Ovary (tissue), 9 donors: ENCODE measurements around the gene TAF1D. TPM values are rescaled to one million over a fixed set of nuclear protein-coding genes. Genes with fewer than 3 reads are reported as not detected.
"Not testable (repeated sequence)": the region's sequence is repeated elsewhere in the genome, so short reads cannot be mapped to it uniquely, and the experiment has no call there.

ENCODE experiments used
- DNase-seq, 5 donors: peaks; one replicate each; pipeline ENCODE4 v3.0.0-alpha.2; 2019 to 2020
- H3K27ac ChIP-seq, 2 donors: fragments of 200-600 bp; one replicate each; pipeline versions ENCODE4 v1.5.1 to v1.8.0; 2019 to 2022
- H3K27me3 ChIP-seq: fragments of 200-600 bp; one replicate; pipeline ENCODE4 v1.8.0; 2022
- H3K36me3 ChIP-seq: fragments of 200-600 bp; sonication (generic); one replicate; pipeline ENCODE4 v1.5.1; 2019
- H3K4me1 ChIP-seq: one replicate; pipeline ENCODE4 v1.8.1; 2013; ENCODE audit warnings: mild to moderate bottlenecking, moderate library complexity; ENCODE audit not compliant: insufficient read depth
- H3K4me3 ChIP-seq: fragments of 200-600 bp; sonication (generic); one replicate; pipeline ENCODE4 v1.5.1; 2017
- H3K9me3 ChIP-seq, 2 donors: fragments of 200-600 bp in 1 of 2; sonication (generic) in 1 of 2; one replicate each; pipeline versions ENCODE4 v1.5.1 to v1.8.1; 2013 to 2019; ENCODE audit warnings: mild to moderate bottlenecking in 1 of 2, moderate library complexity in 1 of 2
- EP300 ChIP-seq: sonication (generic); formaldehyde crosslinking; IDR thresholded peaks from one replicate; pipeline ENCODE4 v1.6.1; 2017; ENCODE audit warnings: antibody characterized with exemption
- POLR2A ChIP-seq: fragments of 450-650 bp; IDR thresholded peaks from one replicate; pipeline ENCODE4 v1.6.1; 2017; ENCODE audit warnings: antibody characterized with exemption, mild to moderate bottlenecking, moderate library complexity
- WGBS, 3 donors: extraction: QIAGEN DNeasy Blood & Tissue Kit in 1 of 3; methylation state at CpG; one replicate each; pipeline versions ENCODE4 v1.1.5 to v1.1.7; 2013 to 2017; 5-methylcytosine and 5-hydroxymethylcytosine counted together
- intact Hi-C, 4 donors: fragments of 100-400 bp; cut with DNase I; formaldehyde crosslinking; loops; one replicate each; pipeline versions ENCODE4 v1.11.0 to v1.15.1; 2022 to 2023
- polyA plus RNA-seq, 2 donors: library from polyadenylated mRNA; stranded (reverse); fragments of 200-250 nt in 1 of 2; fragments of 350-450 nt in 1 of 2; fragmentation: Illumina TruSeq in 1 of 2; extraction: RNeasy Lipid Tissue Mini Kit (QIAGEN cat#74804) in 1 of 2; gene quantifications; one replicate each; pipeline ENCODE4 v1.2.3, GENCODE V29; 2013 to 2014
- total RNA-seq, 7 donors: library from RNA; depleted of rRNA in 2 of 7; stranded (reverse); fragments of >200 nt in 2 of 7; fragmentation: NEBNext Ultra II Directional in 3 of 7; extraction: Animal tissue kit (Norgen Biotek cat#: 25700) in 3 of 7; gene quantifications; one replicate each; pipeline versions ENCODE4 v1.1.0 to v1.2.4, GENCODE V29; 2016 to 2023
- TF ChIP-seq, protein P1 (sequence below), 3 donors: fragments of 450-650 bp in 2 of 3; fragments of 200-600 bp in 1 of 3; IDR thresholded peaks; one replicate each; pipeline versions ENCODE4 v1.5.1 to v1.8.0; 2016 to 2022; ENCODE audit warnings: antibody characterized with exemption in 3 of 3, mild to moderate bottlenecking in 1 of 3
- donor health status: DM: no; HTN: no; CAD: no; lungs with moderate emphysema.
- donor health status: DM: no; HTN: no; CAD: no.
- donor health status: Bipolar disorder and iron deficiency.
- donor health status: DM: yes; HTN: yes; CAD: no.
- donor health status: DM: no; HTN: no; CAD: no.
- donor health status: DM: yes; HTN: yes; CAD: no.

TAF1D gene
- total and polyA plus RNA-seq, 9 donors = 73.7 to 155 (median 107) TPM

DNA sequence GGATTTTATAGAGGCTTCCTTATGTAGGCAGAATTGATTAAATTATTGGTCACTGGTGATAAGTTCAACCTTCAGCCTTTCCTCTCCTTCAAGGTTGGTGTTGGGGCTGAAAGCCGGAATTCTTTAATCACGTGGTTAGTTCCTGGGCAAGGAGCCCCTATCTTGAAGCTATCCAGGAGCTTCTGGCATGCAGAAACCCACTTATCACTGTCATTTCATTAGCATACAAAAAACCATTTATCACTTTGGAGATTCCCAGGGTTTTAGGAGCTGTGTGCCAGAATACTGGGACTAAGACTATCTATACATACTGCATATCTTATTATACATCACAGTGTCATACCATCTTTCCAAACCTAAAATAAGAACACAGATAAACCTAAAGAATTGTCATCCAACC, 24.3 kb upstream of the TAF1D start:
- no peaks in the 10 kb centered on the region for H3K27me3 ChIP-seq
- TF ChIP-seq, protein P1, sequence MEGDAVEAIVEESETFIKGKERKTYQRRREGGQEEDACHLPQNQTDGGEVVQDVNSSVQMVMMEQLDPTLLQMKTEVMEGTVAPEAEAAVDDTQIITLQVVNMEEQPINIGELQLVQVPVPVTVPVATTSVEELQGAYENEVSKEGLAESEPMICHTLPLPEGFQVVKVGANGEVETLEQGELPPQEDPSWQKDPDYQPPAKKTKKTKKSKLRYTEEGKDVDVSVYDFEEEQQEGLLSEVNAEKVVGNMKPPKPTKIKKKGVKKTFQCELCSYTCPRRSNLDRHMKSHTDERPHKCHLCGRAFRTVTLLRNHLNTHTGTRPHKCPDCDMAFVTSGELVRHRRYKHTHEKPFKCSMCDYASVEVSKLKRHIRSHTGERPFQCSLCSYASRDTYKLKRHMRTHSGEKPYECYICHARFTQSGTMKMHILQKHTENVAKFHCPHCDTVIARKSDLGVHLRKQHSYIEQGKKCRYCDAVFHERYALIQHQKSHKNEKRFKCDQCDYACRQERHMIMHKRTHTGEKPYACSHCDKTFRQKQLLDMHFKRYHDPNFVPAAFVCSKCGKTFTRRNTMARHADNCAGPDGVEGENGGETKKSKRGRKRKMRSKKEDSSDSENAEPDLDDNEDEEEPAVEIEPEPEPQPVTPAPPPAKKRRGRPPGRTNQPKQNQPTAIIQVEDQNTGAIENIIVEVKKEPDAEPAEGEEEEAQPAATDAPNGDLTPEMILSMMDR (IDR thresholded peaks at IDR 0.05) = no peak
- no peak for TF ChIP-seq EP300
- no peak for TF ChIP-seq POLR2A
- H3K4me1 ChIP-seq = no peaks in the 10 kb centered on the region
- H3K9me3 ChIP-seq = no peaks in the 10 kb centered on the region
- no peak overlapping the region for H3K27ac ChIP-seq
- 27 to 36% (median 34%) methylated on average over 2 of the region's 2 CpGs for WGBS, 3 donors
- intact Hi-C loops = no loop called here
- no peak overlapping the region for H3K4me3 ChIP-seq
- no peak for DNase-seq
- H3K36me3 ChIP-seq = no peaks in the 10 kb centered on the region

DNA sequence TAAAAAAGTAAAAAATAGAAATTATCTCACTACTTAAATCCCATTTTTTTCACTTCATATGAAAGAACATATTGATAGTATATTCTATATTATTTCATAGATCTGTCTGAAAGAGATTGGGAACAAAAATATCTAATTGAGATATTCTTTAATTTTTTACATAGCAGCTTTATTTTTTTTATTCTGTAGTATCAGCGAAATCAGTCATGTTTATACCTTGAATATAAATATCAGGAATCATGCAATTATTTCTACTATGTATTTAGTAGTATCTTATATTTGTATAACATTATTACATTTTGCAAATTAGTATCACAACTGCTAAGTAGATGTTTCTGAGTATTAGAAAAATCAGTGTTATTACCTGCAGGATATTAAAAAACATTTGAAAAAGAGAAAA, 20.6 kb upstream of the TAF1D start:
- H3K27ac ChIP-seq = no peak overlapping the region
- H3K27me3 ChIP-seq = no peaks in the 10 kb centered on the region
- DNase-seq = no peak
- no peaks in the 10 kb centered on the region for H3K36me3 ChIP-seq
- no peaks in the 10 kb centered on the region for H3K4me1 ChIP-seq
- no peaks in the 10 kb centered on the region for H3K9me3 ChIP-seq
- intact Hi-C loops = no loop called here
- no peak overlapping the region for H3K4me3 ChIP-seq
- TF ChIP-seq EP300 (no peak), POLR2A (no peak)
- 92 to 98% (median 97%) methylated on average over 1 of the region's 1 CpG for WGBS, 3 donors

DNA sequence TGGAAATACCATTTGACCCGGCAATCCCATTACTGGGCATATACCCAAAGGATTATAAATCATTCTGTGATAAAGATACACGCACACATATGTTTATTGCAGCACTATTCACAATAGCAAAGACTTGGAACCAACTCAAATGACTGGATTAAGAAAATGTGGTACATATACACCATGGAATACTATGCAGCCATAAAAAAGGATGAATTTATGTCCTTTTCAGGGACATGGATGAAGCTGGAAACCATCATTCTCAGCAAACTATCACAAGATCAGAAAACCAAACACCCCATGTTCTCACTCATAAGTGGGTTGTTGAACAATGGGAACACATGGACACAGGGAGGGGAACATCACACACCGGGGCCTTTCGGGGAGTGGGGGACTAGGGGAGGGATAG, 17.8 kb upstream of the TAF1D start:
- H3K4me3 ChIP-seq, H3K27ac ChIP-seq, H3K36me3 ChIP-seq, H3K27me3 ChIP-seq, H3K4me1 ChIP-seq, intact Hi-C loops, DNase-seq, H3K9me3 ChIP-seq: not testable (repeated sequence)
- WGBS, 3 donors = 86 to 92% (median 88%) methylated on average over 4 of the region's 4 CpGs

DNA sequence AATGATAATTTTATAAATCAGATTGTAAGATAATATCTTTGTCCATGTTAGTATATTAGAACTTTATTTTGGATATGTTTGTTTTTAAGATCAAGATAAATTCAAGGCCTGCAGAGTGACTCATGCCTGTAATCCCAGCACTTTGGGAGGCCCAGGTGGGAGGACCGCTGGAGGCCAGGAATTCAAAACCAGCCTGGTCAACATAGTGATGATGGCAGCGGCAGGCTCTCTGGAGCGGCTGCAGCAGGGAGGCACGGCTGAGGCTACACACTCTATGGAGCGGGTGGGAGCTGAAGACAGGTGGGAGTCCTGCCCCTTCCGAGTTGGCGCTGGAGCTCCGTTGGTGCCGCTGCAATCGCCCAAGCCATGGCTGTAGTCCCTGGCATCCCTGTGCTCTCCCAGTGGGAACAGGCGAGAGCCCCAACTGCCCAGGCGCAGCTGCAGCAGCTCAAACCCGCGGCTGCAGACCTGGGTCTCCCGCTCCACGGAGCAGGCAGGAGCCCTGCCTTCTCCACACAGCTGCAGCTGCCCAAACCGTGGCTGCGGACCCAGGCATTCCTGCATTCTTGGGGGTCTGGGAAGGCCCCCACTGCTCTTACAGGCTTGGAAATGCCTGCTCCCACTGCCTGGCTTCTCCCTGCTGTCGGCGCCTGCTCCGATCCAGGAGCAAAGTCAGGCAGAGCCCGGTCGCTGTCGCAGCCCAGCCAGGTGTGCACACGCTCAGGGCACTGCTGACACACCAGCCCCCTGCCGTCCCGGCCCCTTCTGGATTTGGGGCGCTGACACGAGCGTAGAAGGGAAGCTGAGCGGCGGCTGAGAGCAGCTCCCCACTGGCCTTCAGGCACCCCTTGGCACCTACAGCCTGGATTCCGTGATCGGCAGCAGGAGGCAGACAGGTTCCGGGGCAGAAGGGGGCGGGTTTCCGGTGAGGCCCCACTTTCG, 16.9 kb upstream of the TAF1D start:
- Histone ChIP-seq H3K9me3 (no peaks in the 10 kb centered on the region), H3K36me3 (no peaks in the 10 kb centered on the region), H3K27me3 (no peaks in the 10 kb centered on the region), H3K27ac (no peak overlapping the region), H3K4me1 (no peaks in the 10 kb centered on the region), H3K4me3 (no peak overlapping the region)
- TF ChIP-seq POLR2A (no peak), EP300 (no peak)
- TF ChIP-seq, protein P1 (IDR thresholded peaks at IDR 0.05) = no peak
- intact Hi-C loops = no loop called here
- WGBS, 3 donors = 96 to 97% (median 96%) methylated on average over 37 to 38 of the region's 38 CpGs
- no peak for DNase-seq

DNA sequence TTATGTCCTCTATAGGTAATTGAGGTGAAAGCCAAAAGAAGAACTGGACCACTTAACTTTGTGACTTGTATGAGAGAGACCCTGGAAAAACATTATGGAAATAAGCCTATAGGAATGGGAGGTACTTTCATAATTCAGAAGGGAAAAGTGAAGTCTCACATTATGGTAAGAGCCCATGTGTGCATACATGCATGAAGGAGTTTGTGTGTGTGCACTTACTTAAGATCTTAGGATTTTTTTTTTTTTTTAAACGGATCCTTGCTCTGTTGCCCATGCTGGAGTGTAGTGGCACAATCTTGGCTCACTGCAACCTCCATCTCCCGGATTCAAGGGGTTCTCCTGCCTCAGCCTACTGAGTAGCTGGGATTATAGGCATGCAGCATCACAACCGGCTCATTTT, 16.0 kb upstream of the TAF1D start:
- Histone ChIP-seq H3K27me3 (no peaks in the 10 kb centered on the region), H3K27ac (no peak overlapping the region), H3K36me3 (no peaks in the 10 kb centered on the region), H3K4me1 (no peaks in the 10 kb centered on the region), H3K4me3 (no peak overlapping the region), H3K9me3 (no peaks in the 10 kb centered on the region)
- DNase-seq = no peak
- TF ChIP-seq, protein P1 (IDR thresholded peaks at IDR 0.05) = no peak
- no peak for TF ChIP-seq EP300
- TF ChIP-seq POLR2A = no peak
- intact Hi-C loops = no loop called here
- WGBS, 3 donors = 84 to 86% (median 85%) methylated on average over 3 of the region's 3 CpGs
